Left ventricle myocardium inferior (tissue), 1 donor: Measurements from ENCODE around the gene PRR5L. TPM values are rescaled to one million over a fixed set of nuclear protein-coding genes. Genes with fewer than 3 reads are reported as not detected.

ENCODE experiments used
- DNase-seq: peaks from one replicate; pipeline ENCODE4 v3.0.0-alpha.2; 2020
- H3K27ac ChIP-seq: fragments of 200-600 bp; replicated peaks from 2 replicates; pipeline ENCODE4 v1.8.0; 2021
- H3K27me3 ChIP-seq: fragments of 200-600 bp; 2 replicates; pipeline ENCODE4 v1.8.0; 2021; ENCODE audit warnings: low read depth
- H3K36me3 ChIP-seq: fragments of 200-600 bp; 2 replicates; pipeline ENCODE4 v1.8.0; 2021
- H3K4me1 ChIP-seq: fragments of 200-600 bp; 2 replicates; pipeline ENCODE4 v1.8.0; 2021
- H3K4me3 ChIP-seq: fragments of 200-600 bp; 2 replicates; pipeline ENCODE4 v1.8.0; 2021; ENCODE audit warnings: mild to moderate bottlenecking, moderate library complexity
- H3K9me3 ChIP-seq: fragments of 200-600 bp; replicated peaks from 2 replicates; pipeline ENCODE4 v1.8.0; 2021
- CTCF ChIP-seq: fragments of 200-600 bp; IDR thresholded peaks from 2 replicates; pipeline ENCODE4 v1.8.0; 2021; ENCODE audit warnings: antibody characterized with exemption, mild to moderate bottlenecking, borderline replicate concordance
- intact Hi-C: fragments of 100-400 bp; cut with micrococcal nuclease; formaldehyde crosslinking; loops from one replicate; pipeline ENCODE4 v1.11.0; 2022
- total RNA-seq: library from RNA; stranded (reverse); fragmentation: NEBNext Ultra II Directional; extraction: Animal tissue kit (Norgen Biotek cat#: 25700); gene quantifications from one replicate; pipeline ENCODE4 v1.2.1, GENCODE V29; 2021
- donor health status: DM: no; HTN: yes; CAD: no; lungs with severe emphysema.

Gene PRR5L
- total RNA-seq, 1 donor from 2014 or later, result 1.3 TPM

GRCh38 chr11:36501236-36501635, 205.1 kb downstream of the PRR5L start:
- Histone ChIP-seq H3K9me3 (no peaks in the 10 kb centered on the region), H3K4me1 (peaks cover 62% of the 10 kb centered on the region), H3K27ac (peak overlapping the region; percentile 41), H3K27me3 (no peaks in the 10 kb centered on the region), H3K4me3 (no peak overlapping the region), H3K36me3 (peaks cover 38% of the 10 kb centered on the region)
- DNase-seq, result no peak
- intact Hi-C loops, result no loop called here
- no peak for TF ChIP-seq CTCF

DNA sequence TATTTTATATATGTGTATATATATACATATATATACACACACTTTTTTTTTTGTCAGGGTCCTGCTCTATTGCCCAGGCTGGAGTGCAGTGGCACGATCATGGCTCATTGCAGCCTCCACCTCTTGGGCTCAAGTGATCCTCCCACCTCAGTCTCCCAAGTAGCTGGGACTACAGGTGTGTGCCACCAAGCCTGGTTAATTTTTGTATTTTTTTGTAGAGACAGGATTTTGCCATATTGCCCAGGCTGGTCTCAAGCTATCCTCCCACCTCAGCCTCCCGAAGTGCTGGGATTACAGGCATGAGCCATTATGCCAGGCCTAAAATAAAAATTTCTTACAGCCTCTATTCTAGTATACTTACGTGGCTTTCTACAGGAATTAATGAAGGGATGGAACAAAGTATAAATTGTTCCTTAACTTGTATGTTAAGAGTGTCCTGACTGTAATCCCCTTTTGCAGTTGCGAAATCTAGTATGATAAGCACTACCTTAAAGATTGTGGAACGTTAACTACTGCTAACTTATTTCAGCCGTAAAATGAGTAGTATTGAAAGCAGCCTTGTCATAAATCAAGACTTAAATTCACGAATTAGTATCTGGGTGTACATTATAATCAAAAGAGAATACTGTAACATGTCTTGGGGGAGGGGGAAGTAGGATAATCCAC, 211.9 kb downstream of the PRR5L start:
- H3K27ac ChIP-seq, result peak overlapping the region; percentile 97
- TF ChIP-seq CTCF, result no peak
- H3K4me3 ChIP-seq, result peak overlapping the region; percentile 88
- no peaks in the 10 kb centered on the region for H3K36me3 ChIP-seq
- peaks cover 69% of the 10 kb centered on the region for H3K4me1 ChIP-seq
- H3K27me3 ChIP-seq, result no peaks in the 10 kb centered on the region
- peaks cover 2% of the 10 kb centered on the region for H3K9me3 ChIP-seq
- DNase-seq, result no peak
- intact Hi-C loops, result no loop called here

- Histone ChIP-seq H3K4me3 (peak overlapping the region; percentile 88), H3K36me3 (no peaks in the 10 kb centered on the region), H3K9me3 (peaks cover 9% of the 10 kb centered on the region), H3K27me3 (no peaks in the 10 kb centered on the region), H3K4me1 (peaks cover 61% of the 10 kb centered on the region), H3K27ac (peak overlapping the region; percentile 97)
- intact Hi-C loops, result no loop called here
- DNase-seq, result no peak
- no peak for TF ChIP-seq CTCF
These were observed 212.7 kb downstream of the PRR5L start for GRCh38 chr11:36508743-36509142.

GRCh38 chr11:36509201-36509639, 213.1 kb downstream of the PRR5L start:
- H3K36me3 ChIP-seq, result no peaks in the 10 kb centered on the region
- peaks cover 58% of the 10 kb centered on the region for H3K4me1 ChIP-seq
- no peaks in the 10 kb centered on the region for H3K27me3 ChIP-seq
- peak overlapping the region; percentile 97 for H3K27ac ChIP-seq
- intact Hi-C loops, result no loop called here
- no peak for TF ChIP-seq CTCF
- peaks cover 14% of the 10 kb centered on the region for H3K9me3 ChIP-seq
- peak overlapping the region; percentile 88 for H3K4me3 ChIP-seq
- DNase-seq, result no peak

- Histone ChIP-seq H3K27ac (peak within 1 kb of the TSS; percentile 97), H3K9me3 (peaks cover 18% of the 10 kb centered on the region), H3K4me1 (peaks cover 52% of the 10 kb centered on the region), H3K27me3 (no peaks in the 10 kb centered on the region), H3K36me3 (no peaks in the 10 kb centered on the region), H3K4me3 (peak within 1 kb of the TSS; percentile 88)
- peak; percentile 96 for TF ChIP-seq CTCF
- intact Hi-C loops, result no loop called here
- DNase-seq, result peak; percentile 91
These were observed 213.9 kb downstream of the PRR5L start, which contains the start of gene TRAF6 for GRCh38 chr11:36509694-36510593. Gene TRAF6 (minus strand): TSS chr11:36510272. CDS start chr11:36501515, 8,757 bp downstream.
